DND-41 (cell line): ENCODE measurements around the gene WFDC8.

ENCODE experiments used
- CTCF ChIP-seq: IDR thresholded peaks from 2 replicates; pipeline ENCODE4 v1.5.1; 2012; ENCODE audit warnings: borderline replicate concordance, low read length, moderate library complexity, mild to moderate bottlenecking; ENCODE audit not compliant: poor library complexity, severe bottlenecking; ENCODE audit errors: extremely low read depth
- EZH2 ChIP-seq: IDR thresholded peaks from 3 replicates; pipeline ENCODE4 v1.6.1; 2012; ENCODE audit warnings: borderline replicate concordance, low read depth, mild to moderate bottlenecking, moderate library complexity, low read length, inconsistent platforms; ENCODE audit not compliant: severe bottlenecking

- TF ChIP-seq CTCF (no peak), EZH2 (no peak)
Measured at GRCh38 chr20:45503403-45503802, 75.7 kb downstream of the WFDC8 start.
